ENCODE data around the gene CLCN7. TPM values are rescaled to one million over a fixed set of nuclear protein-coding genes. Genes with fewer than 3 reads are reported as not detected.

The CLCN7 gene
- total RNA-seq, 6 experiments from 2014 or later = 47.5 to 62.6 (median 51.3) TPM

GRCh38 chr16:1436731-1437355 is 38.0 kb downstream of the CLCN7 start:
- no peak overlapping the region for H3K27ac Mint-ChIP-seq
- H3K27me3 Mint-ChIP-seq (ENCODE audit: insufficient read depth) = no peaks in the 10 kb centered on the region
- H3K4me1 Mint-ChIP-seq (ENCODE audit: low read depth) = no peaks in the 10 kb centered on the region
- TF ChIP-seq, protein P1, sequence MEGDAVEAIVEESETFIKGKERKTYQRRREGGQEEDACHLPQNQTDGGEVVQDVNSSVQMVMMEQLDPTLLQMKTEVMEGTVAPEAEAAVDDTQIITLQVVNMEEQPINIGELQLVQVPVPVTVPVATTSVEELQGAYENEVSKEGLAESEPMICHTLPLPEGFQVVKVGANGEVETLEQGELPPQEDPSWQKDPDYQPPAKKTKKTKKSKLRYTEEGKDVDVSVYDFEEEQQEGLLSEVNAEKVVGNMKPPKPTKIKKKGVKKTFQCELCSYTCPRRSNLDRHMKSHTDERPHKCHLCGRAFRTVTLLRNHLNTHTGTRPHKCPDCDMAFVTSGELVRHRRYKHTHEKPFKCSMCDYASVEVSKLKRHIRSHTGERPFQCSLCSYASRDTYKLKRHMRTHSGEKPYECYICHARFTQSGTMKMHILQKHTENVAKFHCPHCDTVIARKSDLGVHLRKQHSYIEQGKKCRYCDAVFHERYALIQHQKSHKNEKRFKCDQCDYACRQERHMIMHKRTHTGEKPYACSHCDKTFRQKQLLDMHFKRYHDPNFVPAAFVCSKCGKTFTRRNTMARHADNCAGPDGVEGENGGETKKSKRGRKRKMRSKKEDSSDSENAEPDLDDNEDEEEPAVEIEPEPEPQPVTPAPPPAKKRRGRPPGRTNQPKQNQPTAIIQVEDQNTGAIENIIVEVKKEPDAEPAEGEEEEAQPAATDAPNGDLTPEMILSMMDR (IDR thresholded peaks at IDR 0.05) = no peak
- no peaks in the 10 kb centered on the region for H3K36me3 Mint-ChIP-seq (ENCODE audit: low read depth)
- H3K4me3 Mint-ChIP-seq = no peak overlapping the region
- no peaks in the 10 kb centered on the region for H3K9me3 Mint-ChIP-seq
- DNase-seq = no peak

DNA sequence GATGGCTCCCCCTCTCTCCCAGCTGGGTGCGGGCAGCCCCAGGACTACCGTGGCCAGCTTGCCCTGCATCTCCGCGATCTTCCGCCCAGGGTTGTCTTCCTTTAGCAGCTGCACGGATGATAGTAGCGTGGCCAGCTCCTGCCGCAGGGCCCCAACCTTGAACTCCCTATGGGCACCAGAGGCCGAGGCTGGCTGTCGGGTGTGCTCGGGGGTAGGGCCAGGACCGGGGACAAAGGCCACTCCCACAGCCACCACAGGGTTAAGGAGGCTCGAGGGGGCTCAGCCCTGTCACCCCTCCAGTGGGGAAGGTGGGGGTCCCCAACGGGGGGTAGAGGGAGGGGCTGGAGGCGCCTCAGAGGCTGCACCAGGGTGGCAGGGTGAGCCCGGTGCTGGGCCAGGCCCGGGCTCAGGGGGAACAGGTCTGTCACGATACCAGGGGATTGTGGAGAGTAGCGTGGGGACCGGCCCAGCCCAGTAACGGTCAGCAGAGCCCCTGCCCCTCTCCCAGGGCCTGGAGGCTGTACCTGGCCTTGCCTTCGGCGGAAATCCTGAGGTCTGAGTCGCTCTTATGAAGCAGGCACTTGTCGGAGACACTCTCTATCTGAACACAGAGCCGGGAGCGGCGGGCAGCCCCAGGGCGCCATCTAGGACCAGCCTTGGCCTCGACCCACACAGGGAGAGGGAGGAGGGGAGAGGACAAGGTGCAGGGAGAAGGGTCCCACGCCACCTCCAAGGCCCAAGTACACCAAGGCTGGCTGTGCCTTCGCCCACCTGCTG is 38.7 kb downstream of the CLCN7 start:
- Mint-ChIP-seq H3K27me3 (ENCODE audit: insufficient read depth) (no peaks in the 10 kb centered on the region), H3K36me3 (ENCODE audit: low read depth) (no peaks in the 10 kb centered on the region), H3K27ac (no peak overlapping the region), H3K9me3 (no peaks in the 10 kb centered on the region), H3K4me1 (ENCODE audit: low read depth) (no peaks in the 10 kb centered on the region), H3K4me3 (no peak overlapping the region)
- no peak for DNase-seq
- TF ChIP-seq, protein P1 (IDR thresholded peaks at IDR 0.05) = no peak

DNA sequence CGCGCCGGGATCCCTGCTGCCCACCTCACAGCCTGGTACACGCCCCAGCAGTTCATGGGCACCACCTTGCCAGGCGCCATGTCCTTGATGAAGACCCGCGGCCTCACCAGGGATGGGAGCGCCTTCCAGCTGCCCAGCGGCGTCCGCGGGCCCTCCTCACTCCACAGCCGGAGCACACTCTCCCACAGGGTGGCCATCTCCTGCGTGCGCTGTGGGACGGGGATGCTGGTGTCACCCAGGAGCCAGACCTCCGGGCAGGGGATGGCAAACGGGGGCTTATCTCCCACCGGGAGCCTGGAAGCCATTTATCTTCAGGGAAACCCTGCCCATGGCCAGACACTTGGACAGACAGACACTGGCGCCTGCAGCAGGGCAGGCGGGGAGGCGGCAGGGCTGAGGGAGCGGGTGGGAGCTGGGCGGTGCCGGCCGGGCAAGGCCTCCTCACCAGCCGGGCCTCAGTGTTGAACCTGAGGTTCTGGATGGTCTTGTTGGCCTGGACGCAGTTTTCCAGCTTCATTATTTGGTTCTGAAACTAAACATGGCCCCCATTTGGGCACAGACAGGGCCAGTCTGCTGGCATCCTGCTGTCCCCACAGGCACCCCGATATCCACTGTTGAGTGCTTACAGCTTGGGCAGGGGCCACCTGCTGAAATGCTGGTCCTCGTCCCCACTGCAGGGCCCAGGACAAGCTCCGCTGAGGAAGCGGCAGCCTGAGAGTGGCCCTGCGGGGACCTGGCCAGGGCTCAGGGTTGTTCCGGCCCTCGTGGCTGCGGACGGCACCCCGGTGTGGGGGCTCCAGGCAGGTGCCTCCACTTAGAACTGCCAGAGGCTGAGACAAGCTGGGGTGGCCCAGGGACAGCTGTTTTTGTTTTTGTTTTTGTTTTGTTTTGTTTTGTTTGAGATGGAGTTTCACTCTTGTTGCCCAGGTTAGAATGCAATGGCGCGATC is 39.9 kb downstream of the CLCN7 start:
- Mint-ChIP-seq H3K27ac (no peak overlapping the region), H3K9me3 (no peaks in the 10 kb centered on the region), H3K36me3 (ENCODE audit: low read depth) (no peaks in the 10 kb centered on the region), H3K4me3 (no peak overlapping the region), H3K27me3 (ENCODE audit: insufficient read depth) (no peaks in the 10 kb centered on the region), H3K4me1 (ENCODE audit: low read depth) (no peaks in the 10 kb centered on the region)
- TF ChIP-seq, protein P1 (IDR thresholded peaks at IDR 0.05) = no peak
- DNase-seq = no peak

DNA sequence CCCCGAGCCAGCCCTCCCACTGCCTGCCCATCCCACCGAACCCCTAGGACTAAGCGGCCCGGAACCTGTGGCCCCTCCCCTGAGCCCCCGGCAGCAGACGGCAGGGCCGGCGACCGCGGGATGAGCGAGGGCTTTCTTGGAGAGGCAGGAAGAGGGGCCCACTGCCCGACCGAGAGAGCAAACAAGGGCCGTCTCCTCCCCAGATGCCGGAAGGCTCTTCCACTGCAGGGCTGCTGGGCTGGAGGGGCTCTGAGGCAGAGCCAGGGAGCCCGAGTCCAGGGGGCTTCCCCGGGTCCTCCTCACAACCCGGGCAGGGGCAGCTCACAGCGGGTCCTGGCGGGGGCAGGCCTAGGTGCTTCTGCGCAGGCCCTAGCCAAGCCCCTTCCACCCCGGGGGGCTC is 41.1 kb downstream of the CLCN7 start:
- H3K27me3 Mint-ChIP-seq (ENCODE audit: insufficient read depth) = no peaks in the 10 kb centered on the region; the same call in 1 of the 2 replicates
- DNase-seq = no peak
- H3K27ac Mint-ChIP-seq = no peak overlapping the region
- H3K9me3 Mint-ChIP-seq = no peaks in the 10 kb centered on the region
- H3K4me1 Mint-ChIP-seq (ENCODE audit: low read depth) = no peaks in the 10 kb centered on the region
- TF ChIP-seq, protein P1 (IDR thresholded peaks at IDR 0.05) = no peak
- H3K36me3 Mint-ChIP-seq (ENCODE audit: low read depth) = no peaks in the 10 kb centered on the region
- H3K4me3 Mint-ChIP-seq = no peak overlapping the region

DNA sequence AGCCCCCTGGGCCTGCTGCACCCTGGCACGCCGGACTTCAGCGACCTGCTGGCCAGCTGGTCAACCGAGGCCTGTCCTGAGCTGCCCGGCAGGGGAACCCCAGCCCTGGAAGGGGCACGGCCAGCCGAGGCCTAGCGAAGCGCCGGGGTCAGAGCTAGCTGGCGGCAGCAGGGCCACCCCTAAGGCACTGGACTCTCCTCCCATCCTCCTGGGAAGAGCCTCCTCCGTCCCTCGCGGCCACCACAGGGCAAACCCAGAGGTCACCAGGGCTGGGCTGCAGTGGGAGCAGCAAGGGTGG is 41.6 kb downstream of the CLCN7 start:
- H3K27ac Mint-ChIP-seq = no peak overlapping the region
- no peaks in the 10 kb centered on the region for H3K9me3 Mint-ChIP-seq
- H3K27me3 Mint-ChIP-seq (ENCODE audit: insufficient read depth) = no peaks in the 10 kb centered on the region; the same call in 1 of the 2 replicates
- TF ChIP-seq, protein P1 (IDR thresholded peaks at IDR 0.05) = no peak
- no peaks in the 10 kb centered on the region for H3K4me1 Mint-ChIP-seq (ENCODE audit: low read depth)
- no peak for DNase-seq
- H3K4me3 Mint-ChIP-seq = no peak overlapping the region
- no peaks in the 10 kb centered on the region for H3K36me3 Mint-ChIP-seq (ENCODE audit: low read depth)

Data from HFFc6 (cell line).